Measurements from ENCODE around the gene NPPA. TPM values are rescaled to one million over a fixed set of nuclear protein-coding genes. Genes with fewer than 3 reads are reported as not detected.
A peak's percentile ranks its signal among the peaks of the same experiment; 100 is the strongest.

Gene NPPA
- total RNA-seq, 1 donor from 2014 or later, result not detected

GRCh38 chr1:11850156-11850555, 2.6 kb upstream of the NPPA start:
- Histone ChIP-seq H3K4me2 (no peak overlapping the region), H3K27me3 (no peaks in the 10 kb centered on the region), H3K36me3 (no peaks in the 10 kb centered on the region), H4K20me1 (ENCODE audit: low read depth) (peaks cover 19% of the 10 kb centered on the region), H3K27ac (no peak overlapping the region), H3K9me3 (ENCODE audit: low read depth) (no peaks in the 10 kb centered on the region), H3K4me1 (no peaks in the 10 kb centered on the region), H3K79me2 (ENCODE audit: low read depth) (no peaks in the 10 kb centered on the region), H3F3A (ENCODE audit: low read depth) (peaks cover 8% of the 10 kb centered on the region), H3K4me3 (no peak overlapping the region), H2AFZ (replicated peaks) (no peak overlapping the region), H3K9ac (no peak overlapping the region)
- DNase-seq (ENCODE audit: low spot score), result no peak
- no peak for TF ChIP-seq EZH2phosphoT487 (IDR thresholded peaks at IDR 0.05)
- no peak for TF ChIP-seq CTCF (IDR thresholded peaks at IDR 0.05)
- no peak for TF ChIP-seq EZH2 (IDR thresholded peaks at IDR 0.05)
- peaks cover 11% of the 10 kb centered on the region for H3K27me3 Mint-ChIP-seq (ENCODE audit: insufficient read depth, low read depth)
- H3K36me3 Mint-ChIP-seq, result peaks cover 3% of the 10 kb centered on the region
- H3K4me1 Mint-ChIP-seq, result no peaks in the 10 kb centered on the region
- no peak overlapping the region for H3K27ac Mint-ChIP-seq
- H3K9me3 Mint-ChIP-seq, result no peaks in the 10 kb centered on the region
- no peak overlapping the region for H3K4me3 Mint-ChIP-seq

- H3K4me3 ChIP-seq, result no peak overlapping the region
- H3F3A ChIP-seq (ENCODE audit: low read depth), result peaks cover 17% of the 10 kb centered on the region
- H3K27ac Mint-ChIP-seq, result peak overlapping the region; percentile 87
Observed at GRCh38 chr1:11848373-11848700, 754 bp upstream of the NPPA start.

GRCh38 chr1:11845641-11846335, 1.8 kb downstream of the NPPA start:
- Histone ChIP-seq H3F3A (ENCODE audit: low read depth) (peaks cover 17% of the 10 kb centered on the region), H3K27me3 (no peaks in the 10 kb centered on the region), H2AFZ (replicated peaks) (no peak overlapping the region), H3K9me3 (ENCODE audit: low read depth) (no peaks in the 10 kb centered on the region), H4K20me1 (ENCODE audit: low read depth) (peaks cover 18% of the 10 kb centered on the region), H3K4me1 (no peaks in the 10 kb centered on the region), H3K9ac (no peak overlapping the region), H3K36me3 (no peaks in the 10 kb centered on the region), H3K4me3 (no peak overlapping the region), H3K27ac (no peak overlapping the region), H3K79me2 (ENCODE audit: low read depth) (no peaks in the 10 kb centered on the region), H3K4me2 (no peak overlapping the region)
- TF ChIP-seq EZH2 (IDR thresholded peaks at IDR 0.05) (no peak), EZH2phosphoT487 (IDR thresholded peaks at IDR 0.05) (no peak), CTCF (IDR thresholded peaks at IDR 0.05) (no peak)
- H3K36me3 Mint-ChIP-seq, result peaks cover 11% of the 10 kb centered on the region
- no peaks in the 10 kb centered on the region for H3K4me1 Mint-ChIP-seq
- H3K4me3 Mint-ChIP-seq, result no peak overlapping the region
- H3K27ac Mint-ChIP-seq, result no peak overlapping the region
- peaks cover 5% of the 10 kb centered on the region for H3K27me3 Mint-ChIP-seq (ENCODE audit: insufficient read depth, low read depth)
- H3K9me3 Mint-ChIP-seq, result no peaks in the 10 kb centered on the region
- peak; percentile 77 for DNase-seq (ENCODE audit: low spot score)

More at GRCh38 chr1:11848373-11848700, 754 bp upstream of the NPPA start:
- Histone ChIP-seq H3K9me3 (ENCODE audit: low read depth) (no peaks in the 10 kb centered on the region), H3K79me2 (ENCODE audit: low read depth) (no peaks in the 10 kb centered on the region), H4K20me1 (ENCODE audit: low read depth) (peaks cover 20% of the 10 kb centered on the region), H2AFZ (replicated peaks) (no peak overlapping the region), H3K27ac (no peak overlapping the region), H3K36me3 (no peaks in the 10 kb centered on the region), H3K4me2 (no peak overlapping the region), H3K27me3 (no peaks in the 10 kb centered on the region), H3K4me1 (no peaks in the 10 kb centered on the region), H3K9ac (no peak overlapping the region)
- Mint-ChIP-seq H3K27me3 (ENCODE audit: insufficient read depth, low read depth) (peaks cover 5% of the 10 kb centered on the region), H3K36me3 (peaks cover 3% of the 10 kb centered on the region), H3K9me3 (no peaks in the 10 kb centered on the region), H3K4me3 (no peak overlapping the region), H3K4me1 (no peaks in the 10 kb centered on the region)
- DNase-seq (ENCODE audit: low spot score), result no peak
- no peak for TF ChIP-seq EZH2phosphoT487 (IDR thresholded peaks at IDR 0.05)
- no peak for TF ChIP-seq EZH2 (IDR thresholded peaks at IDR 0.05)
- TF ChIP-seq CTCF (IDR thresholded peaks at IDR 0.05), result no peak
